Fibroblast of peridontal ligament (primary cell): Measurements from ENCODE around the gene KCNG2.

Experiments used
- DNase-seq: peaks from one replicate; pipeline ENCODE4 v3.0.0-alpha.2; 2010; ENCODE audit errors: extremely low read depth

The KCNG2 gene

DNA sequence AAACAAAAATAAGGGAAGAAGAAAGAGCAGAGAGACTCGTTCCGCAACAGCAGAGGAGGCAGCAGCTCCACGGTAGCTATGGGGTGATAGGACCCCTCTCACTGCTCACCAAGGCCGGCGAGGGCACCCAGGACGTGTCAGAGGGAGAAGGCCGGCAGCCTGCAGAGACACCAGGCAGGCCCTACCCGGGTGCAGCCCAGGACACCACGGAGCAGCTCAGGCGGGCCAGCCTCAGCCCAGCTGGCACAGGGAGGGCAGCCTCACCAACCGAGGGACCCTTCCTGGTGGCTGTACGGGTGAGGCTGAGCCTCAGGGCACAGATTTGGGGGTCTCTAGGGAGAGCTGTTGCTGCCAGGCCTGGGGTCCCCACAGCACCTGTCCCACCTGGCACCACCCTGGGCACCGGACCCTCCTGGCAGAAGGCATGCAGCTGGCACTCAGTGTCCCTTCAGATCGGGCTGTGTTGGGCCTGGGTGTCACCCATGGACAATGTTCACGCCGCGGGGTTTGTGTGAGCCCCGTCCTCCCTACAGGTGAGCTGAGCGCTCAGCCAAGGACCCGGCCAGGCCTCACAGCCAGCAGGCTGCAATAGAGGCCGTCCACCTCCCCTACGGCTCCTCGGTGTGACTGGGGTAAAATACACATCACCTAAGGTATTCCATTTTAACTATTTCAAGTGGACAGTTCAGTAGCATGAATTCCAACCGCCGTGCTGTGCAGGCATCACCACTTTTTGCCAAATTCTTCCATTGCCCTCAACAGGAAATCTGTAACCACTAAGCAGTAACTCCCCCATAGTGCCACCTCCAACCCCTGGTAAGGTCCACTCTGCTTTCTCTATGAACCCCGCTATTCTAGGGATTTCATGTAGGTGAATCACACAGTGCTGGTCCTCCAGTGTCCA is 21.6 kb downstream of the KCNG2 start:
- no peak for DNase-seq

DNA sequence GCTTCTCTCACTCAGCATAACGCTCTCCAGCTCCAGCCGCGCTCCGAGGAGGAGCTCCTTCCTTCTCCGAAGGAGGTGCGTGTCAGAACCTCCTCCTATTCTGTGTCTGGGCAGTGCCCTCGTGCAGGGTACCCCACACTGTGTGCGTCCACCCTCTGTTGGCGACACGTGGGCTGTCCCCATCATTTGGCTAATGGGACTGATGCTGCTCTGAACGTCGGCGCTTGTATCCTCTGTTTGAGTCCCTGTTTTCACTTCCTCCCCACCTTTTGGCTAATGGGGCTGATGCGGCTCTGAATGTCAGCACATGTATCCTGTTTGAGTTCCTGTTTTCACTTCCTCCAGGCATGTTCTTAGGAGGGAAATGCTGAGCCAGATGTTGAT is 22.2 kb downstream of the KCNG2 start:
- DNase-seq = no peak

DNA sequence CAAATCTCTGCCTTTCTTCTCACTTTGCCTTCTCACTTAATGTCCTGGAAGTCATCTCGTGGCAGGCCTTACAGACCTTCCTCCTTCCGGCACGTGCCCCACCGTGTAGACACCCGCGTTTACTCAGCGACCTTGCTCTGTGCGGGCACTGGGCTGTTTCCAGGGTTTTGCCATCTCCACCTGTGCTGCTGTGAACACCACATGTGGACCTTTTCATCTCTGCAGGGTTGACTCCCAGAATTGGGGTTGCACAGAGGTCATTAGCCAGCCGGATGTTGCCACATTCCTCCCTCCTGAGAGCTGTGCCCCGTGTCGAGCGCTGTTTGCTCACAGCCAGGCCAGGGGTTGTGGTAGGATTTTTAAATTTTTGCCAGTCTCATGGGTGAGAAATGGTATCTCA is 25.4 kb downstream of the KCNG2 start:
- DNase-seq = no peak

GRCh38 chr18:79825913-79826312 is 28.2 kb downstream of the KCNG2 start:
- DNase-seq = no peak

GRCh38 chr18:79826966-79827365 is 29.2 kb downstream of the KCNG2 start:
- DNase-seq = no peak

DNA sequence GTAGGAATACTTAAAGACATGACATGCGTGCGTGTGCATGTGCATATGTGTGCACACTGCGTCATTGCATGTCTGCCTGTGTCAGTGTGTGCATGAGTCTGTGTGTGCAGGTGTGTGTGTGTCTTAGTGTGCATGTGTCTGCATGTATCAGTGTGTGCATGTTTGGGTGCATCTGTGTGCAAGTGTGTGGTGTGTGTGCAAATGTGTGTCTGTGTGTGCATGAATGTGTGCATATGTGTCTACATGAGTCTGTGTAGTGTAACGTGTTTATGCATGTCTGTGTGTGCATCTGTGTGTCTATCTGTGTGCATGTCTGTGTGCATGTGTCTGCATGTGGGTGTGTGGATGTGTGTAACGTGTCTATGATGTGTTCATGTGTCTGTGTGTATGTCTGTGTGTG is 30.5 kb downstream of the KCNG2 start:
- no peak for DNase-seq

DNA sequence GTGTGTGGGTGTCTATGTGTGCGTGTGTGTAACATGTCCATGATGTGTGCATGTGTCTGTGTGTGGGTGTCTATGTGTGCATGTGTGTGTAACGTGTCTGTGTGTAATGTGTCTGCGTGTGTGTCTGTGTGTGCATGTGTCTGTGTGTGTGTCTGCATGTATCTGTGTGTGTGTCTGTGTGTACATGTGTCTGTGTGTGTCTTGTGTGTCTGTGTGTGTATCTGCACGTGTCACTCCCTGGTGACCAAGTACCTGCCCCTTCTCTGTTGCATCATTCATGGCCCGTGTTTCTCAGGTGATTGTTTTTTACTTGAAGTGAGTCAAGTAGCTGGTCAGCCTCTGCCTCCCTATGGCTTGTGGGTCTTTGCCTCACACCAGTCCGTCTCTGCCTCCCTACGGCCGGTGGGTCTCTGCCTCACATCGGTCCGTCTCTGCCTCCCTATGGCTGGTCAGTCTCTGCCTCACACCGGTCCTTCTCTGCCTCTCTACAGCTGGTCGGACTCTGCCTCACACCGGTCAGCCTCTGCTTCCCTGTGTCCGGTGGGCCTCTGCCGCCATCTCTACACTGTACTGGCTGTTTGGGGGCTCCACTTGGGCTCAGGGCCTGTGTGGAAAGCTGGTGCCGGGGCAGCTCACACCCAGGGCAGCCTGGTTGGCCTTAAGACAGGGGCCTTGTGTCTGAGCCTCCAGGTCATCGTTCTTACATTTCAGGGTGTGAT is 31.6 kb downstream of the KCNG2 start:
- no peak for DNase-seq

GRCh38 chr18:79832169-79832568 is 34.4 kb downstream of the KCNG2 start:
- DNase-seq = no peak

DNA sequence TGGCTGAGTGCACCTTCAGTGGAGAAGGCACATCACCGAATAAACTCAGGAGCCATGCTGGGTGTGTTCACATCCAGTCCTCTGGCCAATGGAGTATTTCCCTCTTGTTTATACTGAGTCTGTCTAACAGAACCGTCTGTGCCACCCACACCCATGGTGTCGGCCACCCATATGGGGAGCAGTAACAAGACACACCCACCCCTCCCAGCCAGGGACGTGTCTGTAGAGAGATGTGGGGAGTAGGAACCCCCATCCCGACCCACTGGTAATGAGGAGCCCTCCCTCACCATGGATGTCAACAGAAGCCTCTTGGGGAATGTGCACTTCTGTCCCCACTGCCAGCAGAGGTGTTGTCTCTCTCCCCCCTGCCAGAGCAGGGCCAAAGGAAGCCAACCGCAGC is 37.1 kb downstream of the KCNG2 start:
- no peak for DNase-seq

DNA sequence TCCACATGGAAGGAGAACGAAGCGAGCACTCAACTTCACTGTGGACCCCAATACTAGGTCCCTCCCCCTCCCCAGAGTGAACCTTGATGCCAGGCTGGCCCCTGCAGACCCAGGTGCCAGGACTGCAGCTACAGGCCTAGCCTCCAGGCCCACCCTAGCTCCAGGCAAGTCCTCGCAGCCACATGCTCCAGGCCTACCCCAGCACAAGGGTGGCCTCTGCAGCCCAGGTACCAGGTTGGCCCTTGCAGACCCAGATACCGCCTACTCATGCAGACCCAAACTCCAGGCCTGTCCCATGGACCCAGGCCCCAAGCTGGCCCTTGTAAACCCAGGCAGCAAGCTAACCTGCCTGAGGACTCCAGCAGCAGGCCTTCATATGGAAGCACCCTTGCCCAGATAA is 44.2 kb downstream of the KCNG2 start:
- DNase-seq = no peak

- no peak for DNase-seq
These were observed 47.3 kb downstream of the KCNG2 start for GRCh38 chr18:79844999-79845563.

DNA sequence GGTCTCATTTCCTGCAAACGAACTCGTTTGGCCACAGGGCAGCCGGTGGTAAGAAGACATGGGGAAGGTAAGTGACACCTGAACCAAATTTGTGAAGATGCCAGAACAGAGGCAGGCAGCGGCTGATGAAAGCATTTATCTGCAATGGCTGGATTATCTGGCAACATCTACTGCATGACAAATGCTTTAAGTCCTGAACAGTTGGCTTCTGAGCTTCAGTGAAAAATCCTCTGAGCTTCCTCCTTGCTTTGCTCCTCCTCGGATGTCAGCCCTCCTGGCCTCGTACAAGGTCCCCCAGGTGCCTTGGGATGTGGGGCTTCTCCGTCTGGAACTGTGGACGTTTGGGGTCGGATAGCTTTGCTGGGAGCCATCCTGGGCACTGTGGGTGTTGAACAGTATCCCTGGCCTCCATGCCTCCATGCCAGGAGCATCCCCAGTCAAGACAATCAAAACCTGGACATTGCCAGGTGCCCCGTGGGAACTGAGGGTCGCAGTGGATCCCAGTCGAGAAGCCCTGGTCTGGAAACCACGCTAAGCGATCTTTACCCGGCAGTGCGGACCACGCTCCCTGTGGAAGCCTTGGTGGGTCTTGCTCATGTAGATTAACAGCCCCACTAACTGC is 49.3 kb downstream of the KCNG2 start:
- no peak for DNase-seq

DNA sequence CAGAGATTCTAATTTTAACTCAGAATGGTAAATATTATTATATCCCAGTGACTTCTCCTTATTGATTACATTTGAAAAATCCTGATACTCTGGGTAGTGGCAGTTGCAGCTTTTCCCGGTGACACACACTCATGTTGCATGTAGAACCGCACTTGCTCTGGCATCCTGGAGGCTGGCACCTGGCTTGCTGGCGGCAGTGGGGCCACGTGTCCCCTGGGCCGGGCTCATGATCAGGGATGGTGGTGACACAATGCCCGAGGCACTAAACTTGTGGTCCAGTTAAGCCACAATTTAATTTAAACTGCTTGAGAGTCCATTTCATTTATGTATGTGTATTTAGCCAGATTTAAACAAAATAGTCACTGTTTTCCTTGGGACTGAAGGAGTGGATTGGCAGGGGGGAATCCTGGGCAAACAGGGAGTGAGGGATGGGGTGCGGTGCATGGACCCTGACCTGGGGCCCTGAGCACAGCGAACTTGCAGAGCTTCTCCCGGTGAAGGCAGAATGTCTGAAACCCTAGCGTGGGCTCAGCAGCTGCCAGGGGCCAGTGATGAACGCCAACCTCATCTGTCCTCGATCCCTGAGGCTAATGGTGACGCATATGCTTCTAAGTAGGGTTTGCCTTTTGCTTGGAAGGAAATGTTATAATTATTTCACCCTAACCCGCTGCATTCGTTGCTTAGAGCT is 50.0 kb downstream of the KCNG2 start:
- DNase-seq = no peak

DNA sequence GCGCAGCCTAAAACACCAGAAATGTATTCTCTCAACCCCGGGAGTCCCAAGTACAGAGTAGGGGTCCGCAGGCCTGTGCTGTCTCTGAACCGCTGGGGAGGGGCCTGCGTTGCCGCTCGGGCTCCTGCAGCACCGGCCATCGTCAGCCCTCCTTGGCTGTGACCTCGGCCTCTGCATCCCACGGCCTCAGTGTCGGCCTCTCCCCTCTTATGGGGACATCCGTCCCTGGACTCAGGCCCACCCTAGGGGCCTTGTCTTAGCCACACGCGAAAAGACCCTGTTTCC is 50.5 kb downstream of the KCNG2 start:
- DNase-seq = no peak

DNA sequence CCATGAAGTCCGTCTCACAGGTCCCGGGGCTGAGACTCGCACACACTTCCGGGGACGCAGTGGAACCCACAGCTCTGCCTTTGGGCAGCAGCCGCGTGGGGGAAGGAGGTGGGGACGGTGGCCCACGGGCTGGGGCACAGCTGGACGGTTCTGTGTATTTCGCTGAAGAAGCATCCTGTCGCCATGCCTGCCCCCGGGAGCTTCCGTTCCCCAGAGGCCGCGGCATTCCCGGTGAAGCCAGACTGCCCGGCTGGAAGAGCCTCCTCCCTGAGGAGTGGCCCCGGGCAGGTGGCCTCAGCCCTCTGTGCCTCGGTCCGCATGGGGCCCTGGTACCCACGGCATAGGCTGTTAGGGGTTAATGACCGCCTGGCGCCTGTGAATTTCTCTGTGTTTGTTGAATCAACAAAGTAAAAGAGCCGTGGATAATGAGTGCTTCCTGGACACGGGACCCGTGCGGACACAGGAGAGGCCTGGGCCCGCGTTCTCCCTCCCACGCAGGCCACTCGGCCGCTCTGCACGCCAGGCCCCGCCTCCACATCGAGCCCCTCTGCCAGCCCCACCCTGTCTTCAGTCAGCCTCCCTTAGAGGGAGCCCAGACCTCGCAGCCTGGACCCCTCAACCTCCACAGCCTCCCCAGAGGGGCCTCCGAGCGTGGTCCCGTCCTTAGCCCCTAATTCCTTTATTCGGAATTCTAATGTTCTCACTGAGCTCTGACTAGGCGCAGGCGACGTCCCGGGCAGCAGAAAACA is 51.0 kb downstream of the KCNG2 start:
- no peak for DNase-seq

- no peak for DNase-seq
These were observed 51.8 kb downstream of the KCNG2 start for GRCh38 chr18:79849328-79850207.

GRCh38 chr18:79850731-79851130 is 53.0 kb downstream of the KCNG2 start:
- no peak for DNase-seq

- DNase-seq = no peak
These were observed 53.8 kb downstream of the KCNG2 start for GRCh38 chr18:79851489-79851888.

GRCh38 chr18:79851950-79852349 is 54.2 kb downstream of the KCNG2 start:
- DNase-seq = no peak

DNA sequence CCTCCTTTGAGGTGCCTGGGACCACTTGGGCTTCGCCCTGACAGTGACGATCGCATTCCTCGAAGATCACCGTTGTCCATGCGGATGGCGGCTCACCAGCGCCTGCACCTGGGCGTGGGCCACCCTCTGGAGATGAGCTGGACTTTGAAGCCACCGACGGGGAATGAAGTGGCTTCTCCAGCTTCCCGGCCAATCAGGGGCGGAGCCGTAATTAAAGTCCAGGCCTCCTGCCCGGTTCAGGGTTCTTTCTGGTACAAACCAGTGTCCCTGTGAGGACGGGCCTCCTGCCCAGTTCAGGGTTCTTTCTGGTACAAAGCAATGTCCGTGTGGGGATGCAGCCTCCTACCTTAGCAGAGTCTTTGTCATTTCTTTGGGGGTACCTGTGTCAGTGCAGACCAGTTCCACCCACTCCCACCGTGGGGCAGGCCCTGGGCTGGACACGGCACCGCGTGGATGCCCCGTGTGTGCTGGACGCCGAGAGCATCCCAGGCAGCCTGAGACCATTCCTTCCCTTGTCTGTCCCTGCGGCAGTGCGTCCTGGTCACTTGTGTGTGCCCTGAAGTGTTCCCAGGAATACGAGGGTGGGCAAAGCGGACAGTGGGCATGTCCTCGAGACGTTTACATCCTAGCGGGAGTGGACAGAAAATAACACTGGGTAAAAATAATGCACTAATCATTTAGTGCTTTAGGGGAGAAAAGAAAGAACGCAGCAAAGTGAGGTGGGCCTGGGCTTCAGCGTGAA is 55.0 kb downstream of the KCNG2 start:
- DNase-seq = no peak
